ENCODE data around the gene STXBP5.

DNA sequence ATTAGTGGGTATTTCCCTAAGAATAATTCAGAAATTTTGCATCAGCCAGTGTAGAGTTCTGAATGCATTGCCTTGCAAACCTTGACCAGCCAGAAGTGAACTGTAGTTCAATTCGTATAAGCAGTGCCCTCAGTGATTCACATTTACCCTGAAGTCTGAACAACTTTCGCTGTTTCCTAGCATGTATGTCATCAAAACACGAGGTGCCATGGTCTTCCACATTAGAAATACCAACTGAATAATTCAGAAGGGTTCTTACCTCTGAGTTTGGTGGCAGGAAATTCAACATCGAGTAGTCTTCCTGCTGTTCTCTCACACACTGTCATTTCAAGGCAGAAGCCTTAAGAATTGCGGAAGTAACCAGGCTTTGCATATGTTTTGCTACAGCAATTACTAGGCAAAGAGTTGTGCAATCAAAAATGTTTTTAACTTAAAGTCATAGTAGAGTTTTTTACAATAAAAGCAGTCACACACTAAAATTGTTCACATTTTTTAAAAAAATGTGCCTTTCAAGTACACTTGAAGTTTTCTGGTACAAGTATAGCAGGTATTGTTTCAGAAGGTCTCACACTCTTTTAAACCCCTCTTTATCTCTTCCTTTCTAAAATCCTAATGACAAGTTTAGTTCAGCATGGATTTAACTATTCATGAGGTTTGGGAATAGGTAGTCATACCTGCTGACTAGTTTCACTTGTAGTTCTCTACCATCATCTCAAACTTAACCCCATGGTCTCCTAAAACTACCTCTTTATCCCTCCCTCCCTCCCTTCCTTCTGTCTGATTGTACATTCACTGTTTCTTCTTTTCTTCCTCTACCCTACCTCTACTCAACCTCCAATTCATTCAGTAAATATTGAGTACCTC is 118.3 kb downstream of the STXBP5 start:
- TF ChIP-seq NRF1 (conservative IDR thresholded peaks at IDR 0.05 in 1 of 2, IDR thresholded peaks at IDR 0.05 in 1 of 2) (no peak), ZNF444 (CRISPR knock-in tag; IDR thresholded peaks at IDR 0.05) (no peak)

Data from K562 (cell line).